ENCODE measurements around the gene RAB31.

Gene RAB31

GRCh38 chr18:9772847-9773677 lies 65.0 kb downstream of the RAB31 start:
- DNase-seq (ENCODE audit: low read depth): no peak
- H3K4me3 ChIP-seq (ENCODE audit: low read depth, low read length): no peak overlapping the region

- no peak overlapping the region for H3K4me3 ChIP-seq (ENCODE audit: low read depth, low read length)
- no peak for DNase-seq (ENCODE audit: low read depth)
Observed at GRCh38 chr18:9774150-9774549, 66.0 kb downstream of the RAB31 start.

GRCh38 chr18:9775178-9775577 lies 67.1 kb downstream of the RAB31 start:
- DNase-seq (ENCODE audit: low read depth): no peak
- H3K4me3 ChIP-seq (ENCODE audit: low read depth, low read length): no peak overlapping the region

- H3K4me3 ChIP-seq (ENCODE audit: low read depth, low read length): no peak overlapping the region
- no peak for DNase-seq (ENCODE audit: low read depth)
Observed at GRCh38 chr18:9779630-9780029, 71.5 kb downstream of the RAB31 start.

- peak; percentile 72 for DNase-seq (ENCODE audit: low read depth)
- no peak overlapping the region for H3K4me3 ChIP-seq (ENCODE audit: low read depth, low read length)
Observed at GRCh38 chr18:9782073-9782857, 74.2 kb downstream of the RAB31 start.

- DNase-seq (ENCODE audit: low read depth): no peak
- H3K4me3 ChIP-seq (ENCODE audit: low read depth, low read length): no peak overlapping the region
Observed at GRCh38 chr18:9786631-9787030, 78.5 kb downstream of the RAB31 start.

- no peak overlapping the region for H3K4me3 ChIP-seq (ENCODE audit: low read depth, low read length)
- DNase-seq (ENCODE audit: low read depth): no peak
Observed at GRCh38 chr18:9787036-9787435, 78.9 kb downstream of the RAB31 start.

- no peak overlapping the region for H3K4me3 ChIP-seq (ENCODE audit: low read depth, low read length)
- no peak for DNase-seq (ENCODE audit: low read depth)
Observed at GRCh38 chr18:9787712-9788111, 79.6 kb downstream of the RAB31 start.

GRCh38 chr18:9788140-9788539 lies 80.0 kb downstream of the RAB31 start:
- H3K4me3 ChIP-seq (ENCODE audit: low read depth, low read length): no peak overlapping the region
- no peak for DNase-seq (ENCODE audit: low read depth)

GRCh38 chr18:9788860-9789259 lies 80.8 kb downstream of the RAB31 start:
- no peak for DNase-seq (ENCODE audit: low read depth)
- no peak overlapping the region for H3K4me3 ChIP-seq (ENCODE audit: low read depth, low read length)

GRCh38 chr18:9790261-9790660 lies 82.2 kb downstream of the RAB31 start:
- H3K4me3 ChIP-seq (ENCODE audit: low read depth, low read length): no peak overlapping the region
- DNase-seq (ENCODE audit: low read depth): no peak

- H3K4me3 ChIP-seq (ENCODE audit: low read depth, low read length): no peak overlapping the region
- no peak for DNase-seq (ENCODE audit: low read depth)
Observed at GRCh38 chr18:9791991-9792390, 83.9 kb downstream of the RAB31 start.

- no peak overlapping the region for H3K4me3 ChIP-seq (ENCODE audit: low read depth, low read length)
- DNase-seq (ENCODE audit: low read depth): no peak
Observed at GRCh38 chr18:9792565-9793245, 84.6 kb downstream of the RAB31 start.

GRCh38 chr18:9796011-9796410 lies 87.9 kb downstream of the RAB31 start:
- DNase-seq (ENCODE audit: low read depth): no peak
- no peak overlapping the region for H3K4me3 ChIP-seq (ENCODE audit: low read depth, low read length)

GRCh38 chr18:9796935-9797549 lies 88.9 kb downstream of the RAB31 start:
- H3K4me3 ChIP-seq (ENCODE audit: low read depth, low read length): no peak overlapping the region
- DNase-seq (ENCODE audit: low read depth): no peak

GRCh38 chr18:9802175-9803062 lies 94.3 kb downstream of the RAB31 start:
- no peak for DNase-seq (ENCODE audit: low read depth)
- H3K4me3 ChIP-seq (ENCODE audit: low read depth, low read length): no peak overlapping the region

- DNase-seq (ENCODE audit: low read depth): no peak
- H3K4me3 ChIP-seq (ENCODE audit: low read depth, low read length): no peak overlapping the region
Observed at GRCh38 chr18:9803063-9803697, 95.1 kb downstream of the RAB31 start.

GRCh38 chr18:9803698-9804516 lies 95.8 kb downstream of the RAB31 start:
- H3K4me3 ChIP-seq (ENCODE audit: low read depth, low read length): no peak overlapping the region
- DNase-seq (ENCODE audit: low read depth): no peak
